Neural cell (in vitro differentiated cells): Measurements from ENCODE around the gene RNF187. TPM values are rescaled to one million over a fixed set of nuclear protein-coding genes. Genes with fewer than 3 reads are reported as not detected.

Experiments used
- H2AFZ ChIP-seq: fragments of 200-600, 300-800 bp; sonication (generic), shearing (Covaris generic); 2 replicates; pipeline ENCODE4 v1.6.0; 2014; ENCODE audit warnings: low read depth, mild to moderate bottlenecking, antibody characterized with exemption, low read length, moderate library complexity
- H3F3A ChIP-seq: fragments of 200-600 bp; shearing (Covaris generic); 2 replicates; pipeline ENCODE4 v1.6.1; 2016; ENCODE audit warnings: mild to moderate bottlenecking, moderate library complexity, mixed read lengths, antibody characterized with exemption, low read length; ENCODE audit not compliant: insufficient read depth, poor library complexity, severe bottlenecking
- H3K27ac ChIP-seq: fragments of 200-600, 300-800 bp; sonication (generic), shearing (Covaris generic); 2 replicates; pipeline ENCODE4 v1.5.1; 2014; ENCODE audit warnings: mild to moderate bottlenecking, low read length, moderate library complexity
- H3K27me3 ChIP-seq: fragments of 300-800, 200-600 bp; sonication (generic), shearing (Covaris generic); 2 replicates; pipeline ENCODE4 v1.6.0; 2014; ENCODE audit warnings: mild to moderate bottlenecking, low read depth, low read length, moderate library complexity; ENCODE audit not compliant: insufficient read depth
- H3K36me3 ChIP-seq: fragments of 300-800, 200-600 bp; sonication (generic), shearing (Covaris generic); 2 replicates; pipeline ENCODE4 v1.5.1; 2014; ENCODE audit warnings: mild to moderate bottlenecking, antibody characterized with exemption, low read length, moderate library complexity; ENCODE audit not compliant: insufficient read depth
- H3K4me2 ChIP-seq: fragments of 300-800, 200-600 bp; sonication (generic), shearing (Covaris generic); 2 replicates; pipeline ENCODE4 v1.6.0; 2014; ENCODE audit warnings: mild to moderate bottlenecking, low read length
- H3K4me3 ChIP-seq: fragments of 300-800, 200-600 bp; sonication (generic), shearing (Covaris generic); 2 replicates; pipeline ENCODE4 v1.5.1; 2014; ENCODE audit warnings: mild to moderate bottlenecking, low read length, moderate library complexity
- H3K79me2 ChIP-seq: fragments of 200-600 bp; shearing (Covaris generic); replicated peaks from 2 replicates; pipeline ENCODE4 v1.6.0; 2014; ENCODE audit warnings: mild to moderate bottlenecking, low read length, moderate library complexity; ENCODE audit not compliant: insufficient read depth
- H3K9ac ChIP-seq: fragments of 300-800, 200-600 bp; sonication (generic), shearing (Covaris generic); 2 replicates; pipeline ENCODE4 v1.6.1; 2016; ENCODE audit warnings: mild to moderate bottlenecking, low read length, mixed read lengths
- H3K9me2 ChIP-seq: fragments of 200-600 bp; shearing (Covaris generic); 2 replicates; pipeline ENCODE4 v1.6.1; 2016; ENCODE audit warnings: mild to moderate bottlenecking, low read length, mixed read lengths; ENCODE audit not compliant: insufficient read depth
- H3K9me3 ChIP-seq: fragments of 200-600, 300-800 bp; sonication (generic), shearing (Covaris generic); 2 replicates; pipeline ENCODE4 v1.6.1; 2016; ENCODE audit warnings: mild to moderate bottlenecking, mixed run types, low read length, moderate library complexity, mixed read lengths
- H4K20me1 ChIP-seq: fragments of 200-600 bp; shearing (Covaris generic); 2 replicates; pipeline ENCODE4 v1.6.1; 2016; ENCODE audit warnings: mild to moderate bottlenecking, mixed run types; ENCODE audit not compliant: insufficient read depth
- EP300 ChIP-seq: fragments of 450-650 bp; conservative IDR thresholded peaks from 2 replicates; pipeline ENCODE4 v1.6.1; 2014; ENCODE audit warnings: antibody characterized with exemption, mild to moderate bottlenecking, moderate library complexity; ENCODE audit not compliant: poor library complexity, severe bottlenecking
- EZH2 ChIP-seq: fragments of 200-600, 300-800 bp; shearing (Covaris generic), sonication (generic); IDR thresholded peaks from 2 replicates; pipeline ENCODE4 v1.6.1; 2014; ENCODE audit warnings: antibody characterized with exemption, low read length, borderline replicate concordance, mild to moderate bottlenecking; ENCODE audit not compliant: insufficient read depth, poor library complexity, severe bottlenecking
- MXI1 ChIP-seq: fragments of 450-650 bp; conservative IDR thresholded peaks from 2 replicates; pipeline ENCODE4 v1.6.1; 2014; ENCODE audit warnings: antibody characterized with exemption, mild to moderate bottlenecking; ENCODE audit not compliant: poor library complexity, severe bottlenecking
- POLR2AphosphoS5 ChIP-seq: IDR thresholded peaks from 2 replicates; pipeline ENCODE4 v1.6.1; 2012
- RAD21 ChIP-seq: fragments of 450-650 bp; conservative IDR thresholded peaks from 2 replicates; pipeline ENCODE4 v1.6.1; 2014; ENCODE audit warnings: antibody characterized with exemption, mild to moderate bottlenecking, moderate library complexity
- SMC3 ChIP-seq: fragments of 450-650 bp; conservative IDR thresholded peaks from 2 replicates; pipeline ENCODE4 v1.6.1; 2014; ENCODE audit warnings: antibody characterized with exemption, mild to moderate bottlenecking, moderate library complexity; ENCODE audit not compliant: poor library complexity
- TAF1 ChIP-seq: IDR thresholded peaks from 2 replicates; pipeline ENCODE4 v1.6.1; 2012; ENCODE audit warnings: low read depth
- polyA plus RNA-seq: library from polyadenylated mRNA; depleted of rRNA; stranded (reverse); fragments of >200 nt; gene quantifications from 2 replicates; pipeline ENCODE4 v1.2.3, GENCODE V29; 2014
- TF ChIP-seq, protein P1 (sequence below): IDR thresholded peaks from 2 replicates; pipeline ENCODE4 v1.6.1; 2012; ENCODE audit warnings: borderline replicate concordance
- TF ChIP-seq, protein P2 (sequence below): fragments of 450-650 bp; IDR thresholded peaks from 2 replicates; pipeline ENCODE4 v1.5.1; 2014; ENCODE audit warnings: antibody characterized with exemption, mild to moderate bottlenecking, moderate library complexity; ENCODE audit not compliant: poor library complexity, severe bottlenecking

The RNF187 gene
- polyA plus RNA-seq, 1 donor from 2014 or later: 73.6 TPM

DNA sequence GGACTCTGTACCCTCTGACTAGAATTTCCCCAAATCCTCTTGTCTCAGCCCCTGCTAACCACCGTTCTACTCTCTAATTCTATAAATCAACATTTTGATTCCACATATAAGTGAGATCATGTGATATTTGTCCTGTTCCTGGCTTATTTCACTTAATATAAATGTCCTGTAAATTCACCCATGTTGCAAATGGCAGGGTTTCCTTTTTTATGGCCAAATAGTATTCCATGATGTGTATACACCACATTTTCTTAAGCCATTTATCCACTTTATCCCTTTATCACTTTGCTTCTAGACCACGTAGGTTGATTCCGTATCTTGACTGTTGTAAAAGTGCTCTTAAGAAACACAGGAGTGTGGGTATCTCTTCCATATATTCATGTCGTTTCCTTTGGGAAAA lies 8.9 kb downstream of the RNF187 start:
- H3K9me2 ChIP-seq: no peaks in the 10 kb centered on the region
- H3K4me2 ChIP-seq: no peak overlapping the region
- no peaks in the 10 kb centered on the region for H3K79me2 ChIP-seq
- no peak overlapping the region for H3K9ac ChIP-seq
- no peak overlapping the region for H3K27ac ChIP-seq
- no peaks in the 10 kb centered on the region for H3K27me3 ChIP-seq
- no peak overlapping the region for H3K4me3 ChIP-seq
- no peaks in the 10 kb centered on the region for H3K9me3 ChIP-seq
- no peaks in the 10 kb centered on the region for H4K20me1 ChIP-seq
- no peaks in the 10 kb centered on the region for H3F3A ChIP-seq
- H2AFZ ChIP-seq: no peak overlapping the region
- no peaks in the 10 kb centered on the region for H3K36me3 ChIP-seq
- TF ChIP-seq MXI1: no peak
- TF ChIP-seq EZH2: no peak
- TF ChIP-seq, protein P1, sequence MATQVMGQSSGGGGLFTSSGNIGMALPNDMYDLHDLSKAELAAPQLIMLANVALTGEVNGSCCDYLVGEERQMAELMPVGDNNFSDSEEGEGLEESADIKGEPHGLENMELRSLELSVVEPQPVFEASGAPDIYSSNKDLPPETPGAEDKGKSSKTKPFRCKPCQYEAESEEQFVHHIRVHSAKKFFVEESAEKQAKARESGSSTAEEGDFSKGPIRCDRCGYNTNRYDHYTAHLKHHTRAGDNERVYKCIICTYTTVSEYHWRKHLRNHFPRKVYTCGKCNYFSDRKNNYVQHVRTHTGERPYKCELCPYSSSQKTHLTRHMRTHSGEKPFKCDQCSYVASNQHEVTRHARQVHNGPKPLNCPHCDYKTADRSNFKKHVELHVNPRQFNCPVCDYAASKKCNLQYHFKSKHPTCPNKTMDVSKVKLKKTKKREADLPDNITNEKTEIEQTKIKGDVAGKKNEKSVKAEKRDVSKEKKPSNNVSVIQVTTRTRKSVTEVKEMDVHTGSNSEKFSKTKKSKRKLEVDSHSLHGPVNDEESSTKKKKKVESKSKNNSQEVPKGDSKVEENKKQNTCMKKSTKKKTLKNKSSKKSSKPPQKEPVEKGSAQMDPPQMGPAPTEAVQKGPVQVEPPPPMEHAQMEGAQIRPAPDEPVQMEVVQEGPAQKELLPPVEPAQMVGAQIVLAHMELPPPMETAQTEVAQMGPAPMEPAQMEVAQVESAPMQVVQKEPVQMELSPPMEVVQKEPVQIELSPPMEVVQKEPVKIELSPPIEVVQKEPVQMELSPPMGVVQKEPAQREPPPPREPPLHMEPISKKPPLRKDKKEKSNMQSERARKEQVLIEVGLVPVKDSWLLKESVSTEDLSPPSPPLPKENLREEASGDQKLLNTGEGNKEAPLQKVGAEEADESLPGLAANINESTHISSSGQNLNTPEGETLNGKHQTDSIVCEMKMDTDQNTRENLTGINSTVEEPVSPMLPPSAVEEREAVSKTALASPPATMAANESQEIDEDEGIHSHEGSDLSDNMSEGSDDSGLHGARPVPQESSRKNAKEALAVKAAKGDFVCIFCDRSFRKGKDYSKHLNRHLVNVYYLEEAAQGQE: no peak
- TF ChIP-seq, protein P2, sequence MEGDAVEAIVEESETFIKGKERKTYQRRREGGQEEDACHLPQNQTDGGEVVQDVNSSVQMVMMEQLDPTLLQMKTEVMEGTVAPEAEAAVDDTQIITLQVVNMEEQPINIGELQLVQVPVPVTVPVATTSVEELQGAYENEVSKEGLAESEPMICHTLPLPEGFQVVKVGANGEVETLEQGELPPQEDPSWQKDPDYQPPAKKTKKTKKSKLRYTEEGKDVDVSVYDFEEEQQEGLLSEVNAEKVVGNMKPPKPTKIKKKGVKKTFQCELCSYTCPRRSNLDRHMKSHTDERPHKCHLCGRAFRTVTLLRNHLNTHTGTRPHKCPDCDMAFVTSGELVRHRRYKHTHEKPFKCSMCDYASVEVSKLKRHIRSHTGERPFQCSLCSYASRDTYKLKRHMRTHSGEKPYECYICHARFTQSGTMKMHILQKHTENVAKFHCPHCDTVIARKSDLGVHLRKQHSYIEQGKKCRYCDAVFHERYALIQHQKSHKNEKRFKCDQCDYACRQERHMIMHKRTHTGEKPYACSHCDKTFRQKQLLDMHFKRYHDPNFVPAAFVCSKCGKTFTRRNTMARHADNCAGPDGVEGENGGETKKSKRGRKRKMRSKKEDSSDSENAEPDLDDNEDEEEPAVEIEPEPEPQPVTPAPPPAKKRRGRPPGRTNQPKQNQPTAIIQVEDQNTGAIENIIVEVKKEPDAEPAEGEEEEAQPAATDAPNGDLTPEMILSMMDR: no peak
- TF ChIP-seq SMC3: no peak
- TF ChIP-seq EP300: no peak
- no peak for TF ChIP-seq POLR2AphosphoS5
- no peak for TF ChIP-seq TAF1
- no peak for TF ChIP-seq RAD21

GRCh38 chr1:228496494-228496893 lies 9.3 kb downstream of the RNF187 start:
- Histone ChIP-seq H4K20me1 (no peaks in the 10 kb centered on the region), H3K9me3 (no peaks in the 10 kb centered on the region), H3K79me2 (no peaks in the 10 kb centered on the region), H3K4me3 (no peak overlapping the region), H2AFZ (no peak overlapping the region), H3K27me3 (no peaks in the 10 kb centered on the region), H3F3A (no peaks in the 10 kb centered on the region), H3K9me2 (no peaks in the 10 kb centered on the region), H3K36me3 (no peaks in the 10 kb centered on the region), H3K9ac (no peak overlapping the region), H3K27ac (no peak overlapping the region), H3K4me2 (no peak overlapping the region)
- TF ChIP-seq RAD21 (no peak), MXI1 (no peak), EP300 (no peak), SMC3 (no peak), POLR2AphosphoS5 (no peak), EZH2 (no peak), TAF1 (no peak)
- TF ChIP-seq, protein P2: no peak
- TF ChIP-seq, protein P1: no peak
